Testis (tissue), 2 donors: ENCODE data around the gene SCP2.

ENCODE experiments used
- POLR2A ChIP-seq: fragments of 450-650 bp; IDR thresholded peaks from one replicate; pipeline ENCODE4 v1.6.1; 2017; ENCODE audit warnings: antibody characterized with exemption, mild to moderate bottlenecking, moderate library complexity
- TF ChIP-seq, protein P1 (sequence below), 3 experiments: fragments of 450-650 bp in 2 of 3; fragments of 200-600 bp in 1 of 3; sonication (generic) in 1 of 3; IDR thresholded peaks; one replicate each; pipeline ENCODE4 v1.5.1; 2016 to 2019; ENCODE audit warnings: antibody characterized with exemption in 3 of 3, mild to moderate bottlenecking in 2 of 3, moderate library complexity in 1 of 3

DNA sequence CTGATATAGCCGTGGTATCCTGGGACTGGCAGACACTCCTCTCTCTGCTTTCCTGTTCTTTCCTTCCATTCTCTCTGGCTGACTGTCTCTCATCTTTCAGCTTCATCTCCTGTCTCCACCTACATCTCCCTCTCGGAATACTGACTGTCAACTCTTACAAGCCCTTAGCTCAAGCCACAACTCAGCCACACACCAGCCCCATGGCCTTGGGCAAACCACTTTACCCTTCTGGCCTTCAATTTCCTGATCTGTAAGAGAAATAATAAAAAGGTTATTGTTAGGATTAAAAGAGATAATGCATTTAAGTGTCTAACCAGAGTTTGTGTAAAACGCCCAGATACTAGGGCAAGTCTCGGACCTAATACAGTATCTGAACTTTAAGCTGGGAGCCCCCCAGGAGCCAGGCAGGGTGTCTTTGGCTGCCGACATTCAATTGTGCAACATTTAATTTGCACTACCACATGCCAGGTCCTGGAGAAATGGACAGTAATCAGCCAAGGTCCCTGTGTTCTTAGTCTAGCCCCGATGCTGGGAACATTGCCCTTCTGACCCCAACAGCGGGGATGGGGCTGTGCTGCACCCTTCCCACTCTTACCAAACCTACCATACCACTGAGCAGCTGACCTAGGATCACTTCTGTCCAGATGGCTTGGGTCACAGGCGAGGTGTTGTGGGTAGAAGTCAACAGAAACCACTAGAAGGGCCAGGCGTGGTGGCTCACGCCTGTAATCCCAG, 10.7 kb upstream of the SCP2 start:
- TF ChIP-seq POLR2A = no peak
- TF ChIP-seq, protein P1, sequence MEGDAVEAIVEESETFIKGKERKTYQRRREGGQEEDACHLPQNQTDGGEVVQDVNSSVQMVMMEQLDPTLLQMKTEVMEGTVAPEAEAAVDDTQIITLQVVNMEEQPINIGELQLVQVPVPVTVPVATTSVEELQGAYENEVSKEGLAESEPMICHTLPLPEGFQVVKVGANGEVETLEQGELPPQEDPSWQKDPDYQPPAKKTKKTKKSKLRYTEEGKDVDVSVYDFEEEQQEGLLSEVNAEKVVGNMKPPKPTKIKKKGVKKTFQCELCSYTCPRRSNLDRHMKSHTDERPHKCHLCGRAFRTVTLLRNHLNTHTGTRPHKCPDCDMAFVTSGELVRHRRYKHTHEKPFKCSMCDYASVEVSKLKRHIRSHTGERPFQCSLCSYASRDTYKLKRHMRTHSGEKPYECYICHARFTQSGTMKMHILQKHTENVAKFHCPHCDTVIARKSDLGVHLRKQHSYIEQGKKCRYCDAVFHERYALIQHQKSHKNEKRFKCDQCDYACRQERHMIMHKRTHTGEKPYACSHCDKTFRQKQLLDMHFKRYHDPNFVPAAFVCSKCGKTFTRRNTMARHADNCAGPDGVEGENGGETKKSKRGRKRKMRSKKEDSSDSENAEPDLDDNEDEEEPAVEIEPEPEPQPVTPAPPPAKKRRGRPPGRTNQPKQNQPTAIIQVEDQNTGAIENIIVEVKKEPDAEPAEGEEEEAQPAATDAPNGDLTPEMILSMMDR (IDR thresholded peaks at IDR 0.05) = no peak
